Measurements from ENCODE around the gene FAM111A.
A peak's percentile ranks its signal among the peaks of the same experiment; 100 is the strongest.

FAM111A gene

GRCh38 chr11:59141673-59142460 lies 789 bp upstream of the FAM111A start:
- ChIA-PET POLR2A (interaction anchor here (0.9 to 1.1 kb wide), 2 partner anchors 9 to 16 kb away, joined by 3 to 5 read pairs; no protein-coding TSS in a partner anchor), CTCF (interaction anchor here (0.6 to 1.5 kb wide), 7 partner anchors 10 to 1574 kb away, joined by 3 to 13 read pairs (median 4); partner anchors contain the start of genes DTX4 and UBE2L6)
- no peak overlapping the region; the same call in 1 of the 2 replicates for H3K27ac ChIP-seq (ENCODE audit: extremely low read depth, low read depth, low read length)
- no peaks in the 10 kb centered on the region for H3K4me1 ChIP-seq (ENCODE audit: control insufficient read depth, insufficient read depth, low read length)
- no peaks in the 10 kb centered on the region for H3K9me3 ChIP-seq (ENCODE audit: control insufficient read depth, insufficient read depth, low read depth, low read length)
- no peaks in the 10 kb centered on the region for H3K36me3 ChIP-seq (ENCODE audit: control insufficient read depth in 2 of 2, insufficient read depth in 1 of 2, low read length in 2 of 2)
- H3K4me3 ChIP-seq (ENCODE audit: low read depth, low read length), result peak overlapping the region; percentile 78
- no peak for TF ChIP-seq PRDM4 (tag by site-specific recombination; IDR thresholded peaks at IDR 0.05)
- TF ChIP-seq ZNF366 (tag by site-specific recombination; conservative IDR thresholded peaks at IDR 0.05), result peak; percentile 98
- TF ChIP-seq ZNF561 (tag by site-specific recombination; IDR thresholded peaks at IDR 0.05; ENCODE audit: borderline replicate concordance), result no peak
- TF ChIP-seq ZNF513 (tag by site-specific recombination; IDR thresholded peaks at IDR 0.05), result peak; percentile 48; the same call in 1 of the 2 replicates
- no peak for TF ChIP-seq ZFP37 (tag by site-specific recombination; IDR thresholded peaks at IDR 0.05)
- TF ChIP-seq ZBTB26 (tag by site-specific recombination; optimal IDR thresholded peaks at IDR 0.05), result no peak
- peak; percentile 96 for TF ChIP-seq PRDM1 (tag by site-specific recombination; IDR thresholded peaks at IDR 0.05)
- TF ChIP-seq RBAK (tag by site-specific recombination; IDR thresholded peaks at IDR 0.05), result no peak
- TF ChIP-seq BCL11B (tag by site-specific recombination; IDR thresholded peaks at IDR 0.05; ENCODE audit: low read depth), result no peak
- no peak for TF ChIP-seq ZSCAN23 (tag by site-specific recombination; IDR thresholded peaks at IDR 0.05)
- TF ChIP-seq, protein P1, sequence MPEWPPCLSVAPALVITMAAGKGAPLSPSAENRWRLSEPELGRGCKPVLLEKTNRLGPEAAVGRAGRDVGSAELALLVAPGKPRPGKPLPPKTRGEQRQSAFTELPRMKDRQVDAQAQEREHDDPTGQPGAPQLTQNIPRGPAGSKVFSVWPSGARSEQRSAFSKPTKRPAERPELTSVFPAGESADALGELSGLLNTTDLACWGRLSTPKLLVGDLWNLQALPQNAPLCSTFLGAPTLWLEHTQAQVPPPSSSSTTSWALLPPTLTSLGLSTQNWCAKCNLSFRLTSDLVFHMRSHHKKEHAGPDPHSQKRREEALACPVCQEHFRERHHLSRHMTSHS (tag by site-specific recombination; IDR thresholded peaks at IDR 0.05), result no peak
- TF ChIP-seq ZNF621 (tag by site-specific recombination; IDR thresholded peaks at IDR 0.05), result no peak
- TF ChIP-seq ZNF175 (tag by site-specific recombination; IDR thresholded peaks at IDR 0.05), result no peak
- no peak for TF ChIP-seq ZNF292 (tag by site-specific recombination; IDR thresholded peaks at IDR 0.05; ENCODE audit: borderline replicate concordance, low read depth)
- TF ChIP-seq ZNF37A (tag by site-specific recombination; IDR thresholded peaks at IDR 0.05), result no peak
- TF ChIP-seq ZNF114 (tag by site-specific recombination; IDR thresholded peaks at IDR 0.05), result no peak
- TF ChIP-seq, protein P2, sequence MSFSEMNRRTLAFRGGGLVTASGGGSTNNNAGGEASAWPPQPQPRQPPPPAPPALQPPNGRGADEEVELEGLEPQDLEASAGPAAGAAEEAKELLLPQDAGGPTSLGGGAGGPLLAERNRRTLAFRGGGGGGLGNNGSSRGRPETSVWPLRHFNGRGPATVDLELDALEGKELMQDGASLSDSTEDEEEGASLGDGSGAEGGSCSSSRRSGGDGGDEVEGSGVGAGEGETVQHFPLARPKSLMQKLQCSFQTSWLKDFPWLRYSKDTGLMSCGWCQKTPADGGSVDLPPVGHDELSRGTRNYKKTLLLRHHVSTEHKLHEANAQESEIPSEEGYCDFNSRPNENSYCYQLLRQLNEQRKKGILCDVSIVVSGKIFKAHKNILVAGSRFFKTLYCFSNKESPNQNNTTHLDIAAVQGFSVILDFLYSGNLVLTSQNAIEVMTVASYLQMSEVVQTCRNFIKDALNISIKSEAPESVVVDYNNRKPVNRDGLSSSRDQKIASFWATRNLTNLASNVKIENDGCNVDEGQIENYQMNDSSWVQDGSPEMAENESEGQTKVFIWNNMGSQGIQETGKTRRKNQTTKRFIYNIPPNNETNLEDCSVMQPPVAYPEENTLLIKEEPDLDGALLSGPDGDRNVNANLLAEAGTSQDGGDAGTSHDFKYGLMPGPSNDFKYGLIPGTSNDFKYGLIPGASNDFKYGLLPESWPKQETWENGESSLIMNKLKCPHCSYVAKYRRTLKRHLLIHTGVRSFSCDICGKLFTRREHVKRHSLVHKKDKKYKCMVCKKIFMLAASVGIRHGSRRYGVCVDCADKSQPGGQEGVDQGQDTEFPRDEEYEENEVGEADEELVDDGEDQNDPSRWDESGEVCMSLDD (tag by site-specific recombination; IDR thresholded peaks at IDR 0.05), result no peak
- TF ChIP-seq ZNF138 (tag by site-specific recombination; IDR thresholded peaks at IDR 0.05; ENCODE audit: borderline replicate concordance), result no peak
- TF ChIP-seq, protein P3, sequence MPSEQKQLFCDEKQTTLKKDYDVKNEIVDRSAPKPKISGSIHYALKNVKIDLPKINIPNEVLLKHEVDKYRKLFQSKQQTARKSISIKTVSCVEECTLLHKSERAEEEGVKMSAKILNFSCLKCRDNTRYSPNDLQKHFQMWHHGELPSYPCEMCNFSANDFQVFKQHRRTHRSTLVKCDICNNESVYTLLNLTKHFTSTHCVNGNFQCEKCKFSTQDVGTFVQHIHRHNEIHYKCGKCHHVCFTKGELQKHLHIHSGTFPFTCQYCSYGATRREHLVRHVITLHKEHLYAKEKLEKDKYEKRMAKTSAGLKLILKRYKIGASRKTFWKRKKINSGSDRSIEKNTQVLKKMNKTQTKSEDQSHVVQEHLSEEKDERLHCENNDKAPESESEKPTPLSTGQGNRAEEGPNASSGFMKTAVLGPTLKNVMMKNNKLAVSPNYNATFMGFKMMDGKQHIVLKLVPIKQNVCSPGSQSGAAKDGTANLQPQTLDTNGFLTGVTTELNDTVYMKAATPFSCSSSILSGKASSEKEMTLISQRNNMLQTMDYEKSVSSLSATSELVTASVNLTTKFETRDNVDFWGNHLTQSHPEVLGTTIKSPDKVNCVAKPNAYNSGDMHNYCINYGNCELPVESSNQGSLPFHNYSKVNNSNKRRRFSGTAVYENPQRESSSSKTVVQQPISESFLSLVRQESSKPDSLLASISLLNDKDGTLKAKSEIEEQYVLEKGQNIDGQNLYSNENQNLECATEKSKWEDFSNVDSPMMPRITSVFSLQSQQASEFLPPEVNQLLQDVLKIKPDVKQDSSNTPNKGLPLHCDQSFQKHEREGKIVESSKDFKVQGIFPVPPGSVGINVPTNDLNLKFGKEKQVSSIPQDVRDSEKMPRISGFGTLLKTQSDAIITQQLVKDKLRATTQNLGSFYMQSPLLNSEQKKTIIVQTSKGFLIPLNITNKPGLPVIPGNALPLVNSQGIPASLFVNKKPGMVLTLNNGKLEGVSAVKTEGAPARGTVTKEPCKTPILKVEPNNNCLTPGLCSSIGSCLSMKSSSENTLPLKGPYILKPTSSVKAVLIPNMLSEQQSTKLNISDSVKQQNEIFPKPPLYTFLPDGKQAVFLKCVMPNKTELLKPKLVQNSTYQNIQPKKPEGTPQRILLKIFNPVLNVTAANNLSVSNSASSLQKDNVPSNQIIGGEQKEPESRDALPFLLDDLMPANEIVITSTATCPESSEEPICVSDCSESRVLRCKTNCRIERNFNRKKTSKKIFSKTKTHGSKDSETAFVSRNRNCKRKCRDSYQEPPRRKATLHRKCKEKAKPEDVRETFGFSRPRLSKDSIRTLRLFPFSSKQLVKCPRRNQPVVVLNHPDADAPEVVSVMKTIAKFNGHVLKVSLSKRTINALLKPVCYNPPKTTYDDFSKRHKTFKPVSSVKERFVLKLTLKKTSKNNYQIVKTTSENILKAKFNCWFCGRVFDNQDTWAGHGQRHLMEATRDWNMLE (tag by site-specific recombination; conservative IDR thresholded peaks at IDR 0.05; ENCODE audit: low read depth), result no peak
- TF ChIP-seq ZNF266 (tag by site-specific recombination; IDR thresholded peaks at IDR 0.05; ENCODE audit: low read depth), result 0 out of 2 replicates have a peak, but pooled peaks have one; percentile 27
- TF ChIP-seq, protein P4, sequence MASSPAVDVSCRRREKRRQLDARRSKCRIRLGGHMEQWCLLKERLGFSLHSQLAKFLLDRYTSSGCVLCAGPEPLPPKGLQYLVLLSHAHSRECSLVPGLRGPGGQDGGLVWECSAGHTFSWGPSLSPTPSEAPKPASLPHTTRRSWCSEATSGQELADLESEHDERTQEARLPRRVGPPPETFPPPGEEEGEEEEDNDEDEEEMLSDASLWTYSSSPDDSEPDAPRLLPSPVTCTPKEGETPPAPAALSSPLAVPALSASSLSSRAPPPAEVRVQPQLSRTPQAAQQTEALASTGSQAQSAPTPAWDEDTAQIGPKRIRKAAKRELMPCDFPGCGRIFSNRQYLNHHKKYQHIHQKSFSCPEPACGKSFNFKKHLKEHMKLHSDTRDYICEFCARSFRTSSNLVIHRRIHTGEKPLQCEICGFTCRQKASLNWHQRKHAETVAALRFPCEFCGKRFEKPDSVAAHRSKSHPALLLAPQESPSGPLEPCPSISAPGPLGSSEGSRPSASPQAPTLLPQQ (tag by site-specific recombination; IDR thresholded peaks at IDR 0.05), result no peak
